Lower leg skin (tissue), 4 donors: Measurements from ENCODE around the gene ADSS1. TPM values are rescaled to one million over a fixed set of nuclear protein-coding genes. Genes with fewer than 3 reads are reported as not detected.

Source experiments
- DNase-seq, 2 donors: peaks; one replicate each; pipeline ENCODE4 v3.0.0-alpha.2; 2019; ENCODE audit warnings: low spot score in 2 of 2
- H3K4me3 ChIP-seq: fragments of 200-600 bp; sonication (generic); 2 replicates; pipeline ENCODE4 v1.5.1; 2017; ENCODE audit warnings: mild to moderate bottlenecking, low read depth; ENCODE audit not compliant: poor library complexity, severe bottlenecking
- POLR2A ChIP-seq, 2 donors: fragments of 450-650 bp; IDR thresholded peaks; one replicate each; pipeline ENCODE4 v1.6.1; 2016 to 2017; ENCODE audit warnings: antibody characterized with exemption in 2 of 2, mild to moderate bottlenecking in 1 of 2, moderate library complexity in 1 of 2
- WGBS, 2 donors: methylation state at CpG; one replicate each; pipeline ENCODE4 v1.1.5; 2018; 5-methylcytosine and 5-hydroxymethylcytosine counted together
- intact Hi-C: fragments of 100-400 bp; cut with DNase I; formaldehyde crosslinking; loops from one replicate; pipeline ENCODE4 v1.15.0; 2023; ENCODE audit warnings: low total_unique reads
- total RNA-seq, 4 donors: library from RNA; depleted of rRNA; stranded (reverse); fragments of >200 nt; gene quantifications; one replicate each; pipeline ENCODE4 v1.1.0, GENCODE V29; 2016
- TF ChIP-seq, protein P1 (sequence below), 3 donors: fragments of 450-650 bp; IDR thresholded peaks; one replicate each; pipeline ENCODE4 v1.5.1; 2016; ENCODE audit warnings: antibody characterized with exemption in 3 of 3, mild to moderate bottlenecking in 3 of 3, moderate library complexity in 2 of 3

The ADSS1 gene
- total RNA-seq, 4 donors from 2014 or later, result 5.5 to 8.7 (median 7.2) TPM

DNA sequence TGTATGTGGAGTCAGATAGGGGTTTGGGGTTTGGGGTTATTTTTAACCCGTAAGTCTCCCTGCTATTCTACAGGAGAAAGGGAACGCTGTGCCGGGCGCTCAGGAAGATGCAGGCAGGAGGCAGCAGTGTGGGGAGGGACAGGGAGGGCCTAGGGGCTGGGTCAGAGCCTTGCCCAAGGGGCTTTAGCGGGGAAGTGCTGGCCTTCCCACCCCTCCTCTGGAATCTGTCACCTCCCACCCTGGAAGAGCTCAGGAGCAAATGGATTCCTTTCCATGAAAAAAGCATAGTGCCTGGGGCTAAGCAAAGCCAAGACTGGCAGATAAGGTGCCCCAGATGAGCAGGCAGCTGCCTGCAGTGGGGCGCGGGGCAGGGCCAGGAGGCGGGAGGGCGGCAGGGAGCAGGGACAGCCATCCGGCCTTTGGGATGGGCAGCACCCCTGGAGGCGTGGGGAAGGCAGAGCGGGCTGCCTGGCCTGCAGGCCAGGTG, 41.9 kb upstream of the ADSS1 start:
- TF ChIP-seq, protein P1, sequence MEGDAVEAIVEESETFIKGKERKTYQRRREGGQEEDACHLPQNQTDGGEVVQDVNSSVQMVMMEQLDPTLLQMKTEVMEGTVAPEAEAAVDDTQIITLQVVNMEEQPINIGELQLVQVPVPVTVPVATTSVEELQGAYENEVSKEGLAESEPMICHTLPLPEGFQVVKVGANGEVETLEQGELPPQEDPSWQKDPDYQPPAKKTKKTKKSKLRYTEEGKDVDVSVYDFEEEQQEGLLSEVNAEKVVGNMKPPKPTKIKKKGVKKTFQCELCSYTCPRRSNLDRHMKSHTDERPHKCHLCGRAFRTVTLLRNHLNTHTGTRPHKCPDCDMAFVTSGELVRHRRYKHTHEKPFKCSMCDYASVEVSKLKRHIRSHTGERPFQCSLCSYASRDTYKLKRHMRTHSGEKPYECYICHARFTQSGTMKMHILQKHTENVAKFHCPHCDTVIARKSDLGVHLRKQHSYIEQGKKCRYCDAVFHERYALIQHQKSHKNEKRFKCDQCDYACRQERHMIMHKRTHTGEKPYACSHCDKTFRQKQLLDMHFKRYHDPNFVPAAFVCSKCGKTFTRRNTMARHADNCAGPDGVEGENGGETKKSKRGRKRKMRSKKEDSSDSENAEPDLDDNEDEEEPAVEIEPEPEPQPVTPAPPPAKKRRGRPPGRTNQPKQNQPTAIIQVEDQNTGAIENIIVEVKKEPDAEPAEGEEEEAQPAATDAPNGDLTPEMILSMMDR (IDR thresholded peaks at IDR 0.05), result no peak
- TF ChIP-seq POLR2A (IDR thresholded peaks at IDR 0.05), result no peak
- no peak for DNase-seq
- 41 to 54% methylated on average over 12 of the region's 12 CpGs for WGBS, 2 donors
- intact Hi-C loops, result no loop called here
- H3K4me3 ChIP-seq, result no peak overlapping the region

DNA sequence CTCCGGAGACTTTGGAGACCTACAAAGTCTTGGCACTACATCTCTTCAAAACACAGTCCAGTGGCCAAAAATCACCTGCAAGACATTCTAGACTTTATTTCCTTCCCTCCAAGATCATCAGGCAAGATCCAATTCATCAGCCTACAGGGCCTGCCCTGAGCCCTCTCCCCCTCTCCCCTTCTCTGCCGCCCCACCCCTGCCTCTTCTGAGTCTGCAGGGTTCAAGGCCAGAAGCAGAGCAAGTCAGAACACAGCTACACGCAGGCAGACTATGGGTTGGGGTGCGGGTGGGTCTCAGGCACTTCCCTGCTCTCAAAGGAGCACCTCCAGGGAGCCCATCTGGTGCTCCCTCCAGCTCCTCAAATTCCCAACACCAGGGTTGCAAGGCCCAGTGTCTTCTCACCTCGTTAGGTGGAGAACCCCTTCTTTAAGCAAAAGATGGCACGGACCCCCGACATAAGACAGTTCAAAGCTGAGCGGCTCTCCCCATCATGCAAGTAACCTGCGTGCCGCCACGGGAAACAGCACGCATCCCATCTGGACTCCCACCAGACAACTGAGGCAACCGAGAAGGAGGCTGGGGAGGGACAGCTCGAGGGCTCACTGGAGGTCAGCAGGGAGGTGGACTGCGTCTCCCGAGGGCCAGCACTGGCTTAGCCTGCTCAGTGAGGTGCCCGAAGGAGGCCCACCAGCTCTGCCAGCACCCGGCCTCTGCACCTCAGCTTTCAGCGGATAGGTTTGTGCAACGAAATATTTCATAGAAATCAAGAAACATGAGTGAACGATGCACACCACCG, 40.2 kb upstream of the ADSS1 start:
- 84 to 86% methylated on average over 22 of the region's 22 CpGs for WGBS, 2 donors
- intact Hi-C loops, result no loop called here
- H3K4me3 ChIP-seq, result no peak overlapping the region
- no peak for DNase-seq
- TF ChIP-seq POLR2A (IDR thresholded peaks at IDR 0.05), result no peak
- TF ChIP-seq, protein P1 (IDR thresholded peaks at IDR 0.05), result no peak

DNA sequence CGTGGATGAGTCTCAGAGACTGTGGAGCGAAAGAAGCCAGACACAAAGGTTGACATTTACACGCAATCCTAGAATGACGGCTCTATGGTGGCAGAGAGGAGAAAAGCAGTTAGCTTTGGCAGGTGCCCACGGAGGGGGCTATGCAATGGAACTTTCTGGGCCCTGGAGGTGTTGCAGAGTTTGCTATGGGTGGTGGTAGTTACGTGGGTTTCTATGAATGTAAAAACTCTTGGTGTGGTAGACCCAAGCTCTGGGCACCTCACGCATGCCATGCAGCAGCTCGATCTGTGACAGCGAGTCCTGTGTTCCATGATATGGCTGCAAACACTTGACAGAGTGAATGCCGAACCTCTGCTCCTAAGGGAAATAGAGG, 39.6 kb upstream of the ADSS1 start:
- H3K4me3 ChIP-seq, result no peak overlapping the region
- DNase-seq, result no peak
- intact Hi-C loops, result no loop called here
- TF ChIP-seq, protein P1 (IDR thresholded peaks at IDR 0.05), result no peak
- 94 to 96% methylated on average over 10 of the region's 10 CpGs for WGBS, 2 donors

DNA sequence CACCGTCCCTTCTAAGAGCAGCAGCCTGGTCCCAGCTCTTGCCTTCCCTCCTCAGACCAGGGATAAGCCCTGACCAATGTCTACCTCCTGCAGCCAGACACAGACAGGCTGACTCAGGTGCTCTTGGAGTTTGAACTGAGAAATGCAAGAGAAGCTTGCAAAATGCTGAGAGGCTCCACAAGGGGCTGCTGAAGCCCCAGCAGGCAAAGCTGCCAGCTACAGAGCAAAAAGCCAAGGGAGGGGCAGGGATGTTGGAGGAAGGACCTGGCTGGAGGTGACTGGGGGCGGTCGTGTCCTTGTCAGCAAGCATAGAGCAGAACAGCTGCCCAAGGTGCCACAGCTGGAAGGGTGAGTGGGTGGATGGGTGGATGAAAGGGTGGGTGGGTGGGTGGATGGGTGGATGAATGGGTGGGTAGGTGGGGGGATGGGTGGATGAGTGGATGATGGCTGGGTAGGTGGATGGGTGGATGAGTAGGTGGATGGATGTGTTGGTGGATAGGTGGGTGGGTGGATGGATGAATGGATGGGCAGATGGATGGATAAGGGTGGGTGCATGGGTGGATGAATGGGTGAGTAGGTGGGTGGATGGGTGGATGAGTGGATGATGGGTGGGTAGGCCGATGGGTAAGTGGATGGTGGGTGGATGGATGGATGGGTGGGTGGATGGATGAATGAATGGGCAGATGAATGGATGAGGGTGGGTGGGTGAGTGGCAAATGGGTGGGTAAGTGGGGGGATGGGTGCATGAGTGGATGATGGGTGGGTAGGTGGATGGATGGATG, 38.6 kb upstream of the ADSS1 start:
- TF ChIP-seq POLR2A (IDR thresholded peaks at IDR 0.05), result no peak
- TF ChIP-seq, protein P1 (IDR thresholded peaks at IDR 0.05), result no peak
- intact Hi-C loops, result no loop called here
- no peak overlapping the region for H3K4me3 ChIP-seq
- 75 to 84% methylated on average over 4 of the region's 4 CpGs for WGBS, 2 donors
- DNase-seq, result no peak

DNA sequence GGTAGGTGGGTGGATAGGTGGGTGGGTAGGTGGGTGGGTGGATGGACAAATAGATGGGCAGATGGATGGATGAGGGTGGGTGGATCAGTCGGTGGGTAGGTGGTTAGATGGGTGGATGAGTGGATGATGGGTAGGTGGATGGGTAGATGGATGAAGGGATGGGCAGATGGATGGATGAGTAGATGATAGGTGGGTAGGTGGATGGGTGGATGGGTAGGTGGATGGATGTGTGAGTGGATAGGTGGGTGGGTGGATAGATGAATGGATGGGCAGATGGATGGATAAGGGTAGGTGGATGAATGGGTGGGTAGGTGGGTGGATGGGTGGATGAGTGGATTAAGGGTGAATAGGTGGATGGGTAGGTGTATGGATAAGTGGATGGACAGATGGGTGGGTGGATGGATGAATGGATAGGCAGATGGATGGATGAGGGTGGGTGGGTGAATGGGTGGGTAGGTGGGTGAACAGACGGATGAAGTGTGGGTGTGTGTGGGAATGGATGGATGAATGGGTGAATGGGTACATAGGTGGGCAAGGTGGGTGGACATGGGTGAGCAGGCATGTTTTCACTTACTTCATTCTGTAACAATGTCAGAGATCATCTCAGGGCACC, 37.9 kb upstream of the ADSS1 start:
- intact Hi-C loops, result no loop called here
- DNase-seq, result no peak
- no peak overlapping the region for H3K4me3 ChIP-seq
- 91 to 92% methylated on average over 2 of the region's 2 CpGs for WGBS, 2 donors
- TF ChIP-seq POLR2A (IDR thresholded peaks at IDR 0.05), result no peak
- TF ChIP-seq, protein P1 (IDR thresholded peaks at IDR 0.05), result no peak
